ENCODE results near the gene GCM1. TPM values are rescaled to one million over a fixed set of nuclear protein-coding genes. Genes with fewer than 3 reads are reported as not detected.

The GCM1 gene
- total RNA-seq, 1 experiment from 2014 or later: not detected

DNA sequence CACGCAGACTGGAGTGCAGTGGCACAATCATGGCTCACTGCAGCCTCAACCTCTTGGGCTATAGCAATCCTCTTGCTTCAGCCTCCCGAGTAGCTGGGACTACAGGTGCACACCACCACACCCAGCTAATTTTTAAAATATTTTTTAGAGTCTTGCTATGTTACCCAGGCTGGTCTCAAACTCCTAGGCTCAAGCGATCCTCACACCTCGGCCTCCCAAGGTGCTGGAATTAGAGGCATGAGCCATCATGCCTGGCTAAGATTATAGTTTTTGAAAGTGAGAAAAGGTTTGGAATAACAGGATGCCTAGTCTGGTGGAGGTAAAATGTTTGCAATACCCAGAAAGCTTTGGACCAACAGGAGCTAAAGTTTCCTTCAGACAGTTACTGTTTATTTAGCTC is 23.4 kb downstream of the GCM1 start:
- no peak for DNase-seq (ENCODE audit: low read depth, low spot score)
- ATAC-seq: no peak
- ChIA-PET POLR2A (interaction anchor here (0.7 to 1.1 kb wide), 2 partner anchors 12 to 311 kb away, joined by 3 read pairs; no protein-coding TSS in a partner anchor), CTCF (no interaction called here)
- Histone ChIP-seq H3K4me1 (ENCODE audit: control insufficient read depth, insufficient read depth, low read length) (no peaks in the 10 kb centered on the region), H3K9me3 (ENCODE audit: control insufficient read depth, insufficient read depth, low read depth, low read length) (no peaks in the 10 kb centered on the region), H3K27me3 (ENCODE audit: control insufficient read depth, insufficient read depth, low read length) (peaks cover 17% of the 10 kb centered on the region), H3K27ac (ENCODE audit: low read length) (no peak overlapping the region), H3K36me3 (ENCODE audit: control insufficient read depth, insufficient read depth, low read length) (no peaks in the 10 kb centered on the region), H3K4me3 (ENCODE audit: low read depth in 2 of 2, low read length in 2 of 2) (no peak overlapping the region)
- in situ Hi-C loops (cut with HindIII; ENCODE audit: low pct_unique_long_range_greater_than_20kb, low sequenced_read_pairs): no loop called here
- intact Hi-C loops (cut with micrococcal nuclease; ENCODE audit: unreplicated experiment): no loop called here
- TF ChIP-seq, protein P1, sequence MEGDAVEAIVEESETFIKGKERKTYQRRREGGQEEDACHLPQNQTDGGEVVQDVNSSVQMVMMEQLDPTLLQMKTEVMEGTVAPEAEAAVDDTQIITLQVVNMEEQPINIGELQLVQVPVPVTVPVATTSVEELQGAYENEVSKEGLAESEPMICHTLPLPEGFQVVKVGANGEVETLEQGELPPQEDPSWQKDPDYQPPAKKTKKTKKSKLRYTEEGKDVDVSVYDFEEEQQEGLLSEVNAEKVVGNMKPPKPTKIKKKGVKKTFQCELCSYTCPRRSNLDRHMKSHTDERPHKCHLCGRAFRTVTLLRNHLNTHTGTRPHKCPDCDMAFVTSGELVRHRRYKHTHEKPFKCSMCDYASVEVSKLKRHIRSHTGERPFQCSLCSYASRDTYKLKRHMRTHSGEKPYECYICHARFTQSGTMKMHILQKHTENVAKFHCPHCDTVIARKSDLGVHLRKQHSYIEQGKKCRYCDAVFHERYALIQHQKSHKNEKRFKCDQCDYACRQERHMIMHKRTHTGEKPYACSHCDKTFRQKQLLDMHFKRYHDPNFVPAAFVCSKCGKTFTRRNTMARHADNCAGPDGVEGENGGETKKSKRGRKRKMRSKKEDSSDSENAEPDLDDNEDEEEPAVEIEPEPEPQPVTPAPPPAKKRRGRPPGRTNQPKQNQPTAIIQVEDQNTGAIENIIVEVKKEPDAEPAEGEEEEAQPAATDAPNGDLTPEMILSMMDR (IDR thresholded peaks at IDR 0.05): no peak
- TF ChIP-seq POLR2AphosphoS5 (IDR thresholded peaks at IDR 0.05; ENCODE audit: low read depth, low read length) (no peak), SIN3A (IDR thresholded peaks at IDR 0.05; ENCODE audit: borderline replicate concordance, insufficient read depth, low read depth, low read length) (no peak), TCF7L2 (IDR thresholded peaks at IDR 0.05; ENCODE audit: low read depth, low read length) (no peak)
- TF ChIP-seq, protein P2, sequence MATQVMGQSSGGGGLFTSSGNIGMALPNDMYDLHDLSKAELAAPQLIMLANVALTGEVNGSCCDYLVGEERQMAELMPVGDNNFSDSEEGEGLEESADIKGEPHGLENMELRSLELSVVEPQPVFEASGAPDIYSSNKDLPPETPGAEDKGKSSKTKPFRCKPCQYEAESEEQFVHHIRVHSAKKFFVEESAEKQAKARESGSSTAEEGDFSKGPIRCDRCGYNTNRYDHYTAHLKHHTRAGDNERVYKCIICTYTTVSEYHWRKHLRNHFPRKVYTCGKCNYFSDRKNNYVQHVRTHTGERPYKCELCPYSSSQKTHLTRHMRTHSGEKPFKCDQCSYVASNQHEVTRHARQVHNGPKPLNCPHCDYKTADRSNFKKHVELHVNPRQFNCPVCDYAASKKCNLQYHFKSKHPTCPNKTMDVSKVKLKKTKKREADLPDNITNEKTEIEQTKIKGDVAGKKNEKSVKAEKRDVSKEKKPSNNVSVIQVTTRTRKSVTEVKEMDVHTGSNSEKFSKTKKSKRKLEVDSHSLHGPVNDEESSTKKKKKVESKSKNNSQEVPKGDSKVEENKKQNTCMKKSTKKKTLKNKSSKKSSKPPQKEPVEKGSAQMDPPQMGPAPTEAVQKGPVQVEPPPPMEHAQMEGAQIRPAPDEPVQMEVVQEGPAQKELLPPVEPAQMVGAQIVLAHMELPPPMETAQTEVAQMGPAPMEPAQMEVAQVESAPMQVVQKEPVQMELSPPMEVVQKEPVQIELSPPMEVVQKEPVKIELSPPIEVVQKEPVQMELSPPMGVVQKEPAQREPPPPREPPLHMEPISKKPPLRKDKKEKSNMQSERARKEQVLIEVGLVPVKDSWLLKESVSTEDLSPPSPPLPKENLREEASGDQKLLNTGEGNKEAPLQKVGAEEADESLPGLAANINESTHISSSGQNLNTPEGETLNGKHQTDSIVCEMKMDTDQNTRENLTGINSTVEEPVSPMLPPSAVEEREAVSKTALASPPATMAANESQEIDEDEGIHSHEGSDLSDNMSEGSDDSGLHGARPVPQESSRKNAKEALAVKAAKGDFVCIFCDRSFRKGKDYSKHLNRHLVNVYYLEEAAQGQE (IDR thresholded peaks at IDR 0.05; ENCODE audit: insufficient read depth in 1 of 2, low read depth in 2 of 2, low read length in 1 of 2): no peak
- BruUV-seq (replicated peaks): no TSS peak

DNA sequence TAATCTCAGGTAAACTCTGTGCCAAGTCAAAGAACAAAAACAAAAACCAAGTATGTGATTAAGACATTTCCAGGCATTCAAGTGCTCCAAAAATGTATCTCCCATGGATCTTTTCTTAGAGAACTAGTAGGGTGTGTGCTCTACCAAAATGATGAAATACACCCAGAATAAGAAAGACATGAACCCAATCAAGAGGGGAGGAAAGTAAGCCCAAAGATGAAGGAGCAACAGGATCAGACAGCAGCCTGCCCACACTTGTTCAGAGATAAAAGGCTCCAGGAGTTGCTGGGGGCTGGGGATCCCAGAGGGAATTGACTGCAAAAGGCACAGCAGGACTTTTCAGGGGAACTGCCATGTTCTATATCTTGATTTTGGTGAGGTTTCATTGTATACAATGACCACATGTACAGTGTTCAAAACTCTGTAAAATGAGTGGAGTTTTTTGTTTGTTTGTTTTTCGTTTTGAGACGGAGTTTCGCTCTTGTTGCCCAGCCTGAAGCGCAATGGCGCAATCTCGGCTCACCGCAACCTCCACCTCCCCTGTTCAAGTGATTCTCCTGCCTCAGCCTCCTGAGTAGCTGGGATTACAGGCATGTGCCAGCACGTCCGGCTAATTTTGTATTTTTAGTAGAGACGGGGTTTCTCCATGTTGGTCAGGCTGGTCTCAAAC is 24.4 kb downstream of the GCM1 start:
- Histone ChIP-seq H3K36me3 (ENCODE audit: control insufficient read depth, insufficient read depth, low read length) (no peaks in the 10 kb centered on the region), H3K4me1 (ENCODE audit: control insufficient read depth, insufficient read depth, low read length) (peaks cover 4% of the 10 kb centered on the region; the same call in 1 of the 2 replicates), H3K27ac (ENCODE audit: low read length) (no peak overlapping the region), H3K4me3 (ENCODE audit: low read depth in 2 of 2, low read length in 2 of 2) (no peak overlapping the region), H3K9me3 (ENCODE audit: control insufficient read depth, insufficient read depth, low read depth, low read length) (no peaks in the 10 kb centered on the region), H3K27me3 (ENCODE audit: control insufficient read depth, insufficient read depth, low read length) (peaks cover 13% of the 10 kb centered on the region)
- POLR2A ChIA-PET: no interaction called here
- in situ Hi-C loops (cut with HindIII; ENCODE audit: low pct_unique_long_range_greater_than_20kb, low sequenced_read_pairs): no loop called here
- CTCF ChIA-PET: no interaction called here
- no peak for DNase-seq (ENCODE audit: low read depth, low spot score)
- TF ChIP-seq, protein P1 (IDR thresholded peaks at IDR 0.05): no peak
- TF ChIP-seq SIN3A (IDR thresholded peaks at IDR 0.05; ENCODE audit: borderline replicate concordance, insufficient read depth, low read depth, low read length) (no peak), POLR2AphosphoS5 (IDR thresholded peaks at IDR 0.05; ENCODE audit: low read depth, low read length) (no peak), TCF7L2 (IDR thresholded peaks at IDR 0.05; ENCODE audit: low read depth, low read length) (no peak)
- BruUV-seq (replicated peaks): no TSS peak
- intact Hi-C loops (cut with micrococcal nuclease; ENCODE audit: unreplicated experiment): no loop called here
- ATAC-seq: no peak

Data from Panc1 (cell line).